DND-41 (cell line): ENCODE results near the gene RXRB.
"Not testable (repeated sequence)": the region's sequence is repeated elsewhere in the genome, so short reads cannot be mapped to it uniquely, and the experiment has no call there.

Experiments used
- ATAC-seq: fragments of 200-7000 bp; cut with Tn5 transposase; 3 replicates; pipeline ENCODE4 v1.9.1; 2021; ENCODE audit warnings: low read depth; ENCODE audit not compliant: insufficient read depth
- DNase-seq: peaks from one replicate; pipeline ENCODE4 v3.0.0-alpha.2; 2020
- H2AFZ ChIP-seq: 2 replicates; pipeline ENCODE4 v1.6.0; 2012; ENCODE audit warnings: low read depth, low read length
- H3K27ac ChIP-seq: 2 replicates; pipeline ENCODE4 v1.5.1; 2012; ENCODE audit warnings: low read length, inconsistent platforms
- H3K27me3 ChIP-seq: fragments of 200-600 bp; sonication (generic); 2 replicates; pipeline ENCODE4 v1.6.0; 2012; ENCODE audit warnings: low read length, mild to moderate bottlenecking, inconsistent platforms; ENCODE audit not compliant: insufficient read depth, poor library complexity
- H3K36me3 ChIP-seq: 2 replicates; pipeline ENCODE4 v1.5.1; 2012; ENCODE audit warnings: low read length, inconsistent platforms; ENCODE audit not compliant: insufficient read depth
- H3K4me1 ChIP-seq: 2 replicates; pipeline ENCODE4 v1.5.1; 2012; ENCODE audit warnings: mild to moderate bottlenecking, low read length; ENCODE audit not compliant: insufficient read depth
- H3K4me2 ChIP-seq: 2 replicates; pipeline ENCODE4 v1.6.0; 2012; ENCODE audit warnings: mild to moderate bottlenecking, moderate library complexity, low read length, inconsistent platforms; ENCODE audit not compliant: insufficient read depth
- H3K4me3 ChIP-seq, 2 experiments: fragments of 200-600 bp in 1 of 2; shearing (Covaris generic) in 1 of 2; 2 replicates each; pipeline ENCODE4 v1.5.1; 2012 to 2016; ENCODE audit warnings: inconsistent platforms in 2 of 2, low read length in 2 of 2, mild to moderate bottlenecking in 2 of 2, low read depth in 1 of 2, moderate library complexity in 1 of 2
- H3K79me2 ChIP-seq: 2 replicates; pipeline ENCODE4 v1.6.0; 2012; ENCODE audit warnings: low read length, inconsistent platforms; ENCODE audit not compliant: insufficient read depth
- H3K9ac ChIP-seq: 2 replicates; pipeline ENCODE4 v1.6.0; 2012; ENCODE audit warnings: low read depth, mild to moderate bottlenecking, inconsistent platforms, low read length, moderate library complexity
- H3K9me3 ChIP-seq: 2 replicates; pipeline ENCODE4 v1.5.1; 2012; ENCODE audit warnings: low read length, moderate library complexity, mild to moderate bottlenecking, inconsistent platforms; ENCODE audit not compliant: insufficient read depth, severe bottlenecking
- H4K20me1 ChIP-seq: 2 replicates; pipeline ENCODE4 v1.6.0; 2012; ENCODE audit warnings: low read length; ENCODE audit not compliant: insufficient read depth
- EZH2 ChIP-seq: IDR thresholded peaks from 3 replicates; pipeline ENCODE4 v1.6.1; 2012; ENCODE audit warnings: borderline replicate concordance, low read depth, mild to moderate bottlenecking, moderate library complexity, low read length, inconsistent platforms; ENCODE audit not compliant: severe bottlenecking
- TF ChIP-seq, protein P1 (sequence below): IDR thresholded peaks from 2 replicates; pipeline ENCODE4 v1.5.1; 2012; ENCODE audit warnings: borderline replicate concordance, low read length, moderate library complexity, mild to moderate bottlenecking; ENCODE audit not compliant: poor library complexity, severe bottlenecking; ENCODE audit errors: extremely low read depth

Gene RXRB

GRCh38 chr6:33237741-33238140 is 37.3 kb upstream of the RXRB start:
- H3K36me3 ChIP-seq = no peaks in the 10 kb centered on the region
- no peaks in the 10 kb centered on the region for H3K79me2 ChIP-seq
- no peaks in the 10 kb centered on the region for H3K4me1 ChIP-seq
- TF ChIP-seq EZH2 = no peak
- TF ChIP-seq, protein P1, sequence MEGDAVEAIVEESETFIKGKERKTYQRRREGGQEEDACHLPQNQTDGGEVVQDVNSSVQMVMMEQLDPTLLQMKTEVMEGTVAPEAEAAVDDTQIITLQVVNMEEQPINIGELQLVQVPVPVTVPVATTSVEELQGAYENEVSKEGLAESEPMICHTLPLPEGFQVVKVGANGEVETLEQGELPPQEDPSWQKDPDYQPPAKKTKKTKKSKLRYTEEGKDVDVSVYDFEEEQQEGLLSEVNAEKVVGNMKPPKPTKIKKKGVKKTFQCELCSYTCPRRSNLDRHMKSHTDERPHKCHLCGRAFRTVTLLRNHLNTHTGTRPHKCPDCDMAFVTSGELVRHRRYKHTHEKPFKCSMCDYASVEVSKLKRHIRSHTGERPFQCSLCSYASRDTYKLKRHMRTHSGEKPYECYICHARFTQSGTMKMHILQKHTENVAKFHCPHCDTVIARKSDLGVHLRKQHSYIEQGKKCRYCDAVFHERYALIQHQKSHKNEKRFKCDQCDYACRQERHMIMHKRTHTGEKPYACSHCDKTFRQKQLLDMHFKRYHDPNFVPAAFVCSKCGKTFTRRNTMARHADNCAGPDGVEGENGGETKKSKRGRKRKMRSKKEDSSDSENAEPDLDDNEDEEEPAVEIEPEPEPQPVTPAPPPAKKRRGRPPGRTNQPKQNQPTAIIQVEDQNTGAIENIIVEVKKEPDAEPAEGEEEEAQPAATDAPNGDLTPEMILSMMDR = no peak
- peaks cover 29% of the 10 kb centered on the region for H3K27me3 ChIP-seq
- ATAC-seq = no peak
- H3K4me2 ChIP-seq = no peak overlapping the region
- H3K9me3 ChIP-seq = no peaks in the 10 kb centered on the region
- H3K27ac ChIP-seq = no peak overlapping the region
- DNase-seq = no peak
- no peak overlapping the region for H3K9ac ChIP-seq
- H3K4me3 ChIP-seq = no peak overlapping the region
- H2AFZ ChIP-seq = no peak overlapping the region
- no peaks in the 10 kb centered on the region for H4K20me1 ChIP-seq

GRCh38 chr6:33236852-33237251 is 36.4 kb upstream of the RXRB start:
- no peak overlapping the region for H3K27ac ChIP-seq
- H2AFZ ChIP-seq = no peak overlapping the region
- peaks cover 25% of the 10 kb centered on the region for H3K27me3 ChIP-seq
- DNase-seq = no peak
- H3K4me3 ChIP-seq = no peak overlapping the region
- ATAC-seq = no peak
- H3K79me2 ChIP-seq = no peaks in the 10 kb centered on the region
- H3K4me1 ChIP-seq = no peaks in the 10 kb centered on the region
- H3K9me3 ChIP-seq = no peaks in the 10 kb centered on the region
- H4K20me1 ChIP-seq = no peaks in the 10 kb centered on the region
- no peak overlapping the region for H3K9ac ChIP-seq
- H3K36me3 ChIP-seq = no peaks in the 10 kb centered on the region
- TF ChIP-seq, protein P1 = no peak
- no peak for TF ChIP-seq EZH2
- no peak overlapping the region for H3K4me2 ChIP-seq

DNA sequence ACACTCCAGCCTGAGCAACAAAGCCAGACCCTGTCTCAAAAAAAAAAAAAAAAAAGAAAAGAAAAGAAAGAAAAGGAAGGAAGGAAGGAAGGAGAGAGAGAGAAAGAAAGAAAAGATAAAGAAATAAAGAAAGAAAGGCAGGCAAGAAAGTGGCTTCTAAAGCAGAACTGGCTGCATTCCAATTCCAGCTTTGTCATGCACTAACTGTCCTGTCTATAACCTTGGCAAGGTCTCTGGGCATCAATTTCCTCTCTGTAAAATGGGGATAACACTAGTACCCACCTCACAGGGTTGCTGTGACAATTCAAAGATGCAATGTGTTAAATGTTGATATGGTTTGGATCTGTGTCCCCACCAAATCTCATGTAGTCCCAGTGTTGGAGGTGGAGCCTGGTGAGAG is 35.9 kb upstream of the RXRB start:
- no peaks in the 10 kb centered on the region for H3K36me3 ChIP-seq
- H4K20me1 ChIP-seq = no peaks in the 10 kb centered on the region
- H3K27ac ChIP-seq = no peak overlapping the region
- H3K9ac ChIP-seq = no peak overlapping the region
- H3K27me3 ChIP-seq = peaks cover 25% of the 10 kb centered on the region
- no peaks in the 10 kb centered on the region for H3K4me1 ChIP-seq
- H3K9me3 ChIP-seq = no peaks in the 10 kb centered on the region
- no peak overlapping the region for H2AFZ ChIP-seq
- no peak for TF ChIP-seq EZH2
- TF ChIP-seq, protein P1 = no peak
- no peak for ATAC-seq
- no peaks in the 10 kb centered on the region for H3K79me2 ChIP-seq
- H3K4me3 ChIP-seq = no peak overlapping the region
- no peak for DNase-seq
- no peak overlapping the region for H3K4me2 ChIP-seq

DNA sequence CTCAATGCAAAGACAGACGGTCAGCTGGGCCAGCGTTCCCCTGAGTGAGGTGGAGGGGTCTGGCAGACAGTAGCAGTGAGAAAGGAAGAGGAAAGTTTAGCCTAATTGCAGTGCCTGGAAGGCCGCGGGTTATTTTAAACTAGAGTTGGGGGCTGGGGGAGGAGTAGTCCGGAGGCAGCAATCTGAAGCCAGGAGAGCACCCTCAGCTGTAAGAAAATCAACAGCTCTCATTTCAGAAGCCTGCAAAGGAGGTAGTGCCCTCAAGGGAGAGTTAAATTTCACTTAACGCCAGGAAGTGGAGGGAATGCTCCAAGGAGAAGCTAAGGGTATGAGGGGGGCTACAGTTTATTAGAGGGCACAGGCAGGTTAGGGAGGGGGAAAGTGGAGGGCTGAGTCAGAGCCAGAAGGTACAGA is 34.8 kb upstream of the RXRB start:
- Histone ChIP-seq H4K20me1 (no peaks in the 10 kb centered on the region), H3K36me3 (no peaks in the 10 kb centered on the region), H3K4me1 (no peaks in the 10 kb centered on the region), H3K27ac (no peak overlapping the region), H2AFZ (no peak overlapping the region), H3K9me3 (no peaks in the 10 kb centered on the region), H3K79me2 (no peaks in the 10 kb centered on the region), H3K4me2 (no peak overlapping the region), H3K4me3 (no peak overlapping the region), H3K27me3 (peaks cover 25% of the 10 kb centered on the region), H3K9ac (no peak overlapping the region)
- TF ChIP-seq, protein P1 = no peak
- TF ChIP-seq EZH2 = no peak
- DNase-seq (no peak), ATAC-seq (no peak)

DNA sequence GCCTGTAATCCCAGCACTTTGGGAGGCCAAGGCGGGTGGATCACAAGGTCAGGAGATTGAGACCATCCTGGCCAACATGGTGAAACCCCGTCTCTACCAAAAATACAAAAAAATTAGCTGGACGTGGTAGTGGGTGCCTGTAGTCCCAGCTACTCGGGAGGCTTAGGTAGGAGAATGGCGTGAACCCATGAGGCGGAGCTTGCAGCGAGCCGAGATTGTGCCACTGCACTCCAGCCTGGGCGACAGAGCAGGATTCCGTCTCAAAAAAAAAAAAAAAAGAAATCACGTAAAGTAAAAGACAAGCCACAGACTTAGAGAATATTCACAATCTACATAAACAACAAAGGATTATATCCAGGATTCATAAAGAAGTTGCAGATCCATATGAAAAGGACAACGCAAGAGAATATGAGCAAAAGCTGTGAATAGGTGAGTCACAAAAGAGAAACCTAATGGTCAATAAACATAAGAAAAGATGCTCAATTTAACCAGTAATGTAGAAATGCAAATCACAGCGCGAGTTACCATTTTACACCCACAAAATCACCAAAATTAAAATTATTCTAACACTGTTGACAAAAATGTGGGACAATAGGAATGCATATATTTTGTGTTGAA is 26.1 kb upstream of the RXRB start:
- H2AFZ ChIP-seq, H3K9ac ChIP-seq, H3K27ac ChIP-seq, H3K4me3 ChIP-seq, H3K9me3 ChIP-seq, H4K20me1 ChIP-seq, H3K4me2 ChIP-seq, H3K79me2 ChIP-seq, ATAC-seq, H3K4me1 ChIP-seq, H3K27me3 ChIP-seq, H3K36me3 ChIP-seq, DNase-seq: not testable (repeated sequence)
